ENCODE results near the gene EN1. TPM values are rescaled to one million over a fixed set of nuclear protein-coding genes. Genes with fewer than 3 reads are reported as not detected.

Gene EN1
- total RNA-seq (not detected), polyA plus RNA-seq (not detected)

GRCh38 chr2:118846953-118847761, at the start of gene EN1:
Gene EN1 (minus strand): TSS chr2:118847648. CDS start chr2:118847167, 481 bp downstream.
- no peak for TF ChIP-seq POLR2AphosphoS5 (IDR thresholded peaks at IDR 0.05)
- no peak for TF ChIP-seq POLR2A (IDR thresholded peaks at IDR 0.05)
- TF ChIP-seq CTCF (IDR thresholded peaks at IDR 0.05): no peak
- TF ChIP-seq EP300 (IDR thresholded peaks at IDR 0.05): no peak
- Histone ChIP-seq H3K27ac (no peak within 1 kb of the TSS), H3K4me1 (peaks cover 0 to 52% (median 47%) of the 10 kb centered on the region in 4 donors), H3K36me3 (no peaks in the 10 kb centered on the region), H3K27me3 (peaks cover 91 to 100% (median 100%) of the 10 kb centered on the region in 3 donors), H3K9me3 (no peaks in the 10 kb centered on the region), H3K4me3 (peak within 1 kb of the TSS in 3 of 4 donors; percentile 25 to 34 (median 32))
- 2 to 3% methylated on average over 64 of the region's 64 CpGs for WGBS, 2 donors
- intact Hi-C loops (cut with DNase I): no loop called here
- DNase-seq: no peak

GRCh38 chr2:118893100-118893499, 45.7 kb upstream of the EN1 start:
- no peak for DNase-seq
- H3K4me1 ChIP-seq: no peaks in the 10 kb centered on the region
- WGBS, 2 donors: 87 to 89% methylated on average over 3 of the region's 3 CpGs
- H3K9me3 ChIP-seq: peaks cover 0 to 11% (median 5%) of the 10 kb centered on the region in 4 donors
- no peak for TF ChIP-seq POLR2A (IDR thresholded peaks at IDR 0.05)
- TF ChIP-seq CTCF (IDR thresholded peaks at IDR 0.05): no peak
- TF ChIP-seq EP300 (IDR thresholded peaks at IDR 0.05): no peak
- no peak for TF ChIP-seq POLR2AphosphoS5 (IDR thresholded peaks at IDR 0.05)
- intact Hi-C loops (cut with DNase I): no loop called here
- H3K27me3 ChIP-seq: no peaks in the 10 kb centered on the region
- H3K4me3 ChIP-seq: no peak overlapping the region
- H3K27ac ChIP-seq: no peak overlapping the region
- H3K36me3 ChIP-seq: no peaks in the 10 kb centered on the region

- DNase-seq: no peak
- no peaks in the 10 kb centered on the region for H3K4me1 ChIP-seq
- TF ChIP-seq EP300 (IDR thresholded peaks at IDR 0.05): no peak
- no peak for TF ChIP-seq POLR2AphosphoS5 (IDR thresholded peaks at IDR 0.05)
- TF ChIP-seq CTCF (IDR thresholded peaks at IDR 0.05): no peak
- TF ChIP-seq POLR2A (IDR thresholded peaks at IDR 0.05): no peak
- WGBS, 2 donors: 83 to 88% methylated on average over 1 of the region's 1 CpG
- intact Hi-C loops (cut with DNase I): no loop called here
- H3K36me3 ChIP-seq: no peaks in the 10 kb centered on the region
- H3K9me3 ChIP-seq: peaks cover 0 to 11% (median 5%) of the 10 kb centered on the region in 4 donors
- no peak overlapping the region for H3K4me3 ChIP-seq
- no peaks in the 10 kb centered on the region for H3K27me3 ChIP-seq
- H3K27ac ChIP-seq: no peak overlapping the region
These were observed 42.5 kb upstream of the EN1 start for GRCh38 chr2:118889995-118890394.

- no peak for DNase-seq
- no peak overlapping the region for H3K27ac ChIP-seq
- TF ChIP-seq POLR2AphosphoS5 (IDR thresholded peaks at IDR 0.05): no peak
- TF ChIP-seq CTCF (IDR thresholded peaks at IDR 0.05): no peak
- TF ChIP-seq EP300 (IDR thresholded peaks at IDR 0.05): no peak
- no peak for TF ChIP-seq POLR2A (IDR thresholded peaks at IDR 0.05)
- no peaks in the 10 kb centered on the region for H3K9me3 ChIP-seq
- H3K4me3 ChIP-seq: no peak overlapping the region
- peaks cover 0 to 6% (median 0%) of the 10 kb centered on the region in 4 donors for H3K4me1 ChIP-seq
- WGBS, 2 donors: 82 to 97% methylated on average over 4 of the region's 4 CpGs
- intact Hi-C loops (cut with DNase I): loop anchor here (5.0 kb wide), 1 partner anchor 594 kb away; no protein-coding TSS in a partner anchor
- peaks cover 0 to 35% (median 0%) of the 10 kb centered on the region in 3 donors for H3K27me3 ChIP-seq
- no peaks in the 10 kb centered on the region for H3K36me3 ChIP-seq
These were observed 36.3 kb upstream of the EN1 start for GRCh38 chr2:118883792-118884191.
